LNCAP (cell line): ENCODE results near the gene CLSTN3.

Experiments
- CTCF ChIP-seq: fragments of 450-650 bp; IDR thresholded peaks from 2 replicates; pipeline ENCODE4 v1.5.1; 2017; ENCODE audit warnings: mild to moderate bottlenecking

The CLSTN3 gene

DNA sequence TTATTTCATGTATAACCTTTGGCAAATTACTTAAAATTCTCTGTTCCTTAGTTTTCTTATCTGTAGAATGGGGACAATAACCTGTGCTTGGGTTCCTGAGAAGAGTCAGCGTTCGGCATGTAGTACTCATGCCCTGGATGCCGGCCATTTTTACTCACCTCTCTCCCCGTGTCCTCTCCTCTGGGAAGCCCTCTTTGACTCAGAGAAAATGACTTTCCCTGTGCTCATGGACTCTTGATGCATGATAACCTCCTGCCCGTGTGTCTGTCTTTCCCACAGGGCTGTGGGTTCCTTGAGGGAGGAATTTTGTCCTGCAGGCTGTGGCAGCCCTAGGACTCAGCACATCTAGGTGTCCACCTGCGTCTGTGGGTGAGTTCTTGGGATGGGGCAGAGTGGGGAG is 15.3 kb upstream of the CLSTN3 start:
- no peak for TF ChIP-seq CTCF

- TF ChIP-seq CTCF = no peak
These were observed 14.0 kb upstream of the CLSTN3 start for GRCh38 chr12:7116196-7116595.

DNA sequence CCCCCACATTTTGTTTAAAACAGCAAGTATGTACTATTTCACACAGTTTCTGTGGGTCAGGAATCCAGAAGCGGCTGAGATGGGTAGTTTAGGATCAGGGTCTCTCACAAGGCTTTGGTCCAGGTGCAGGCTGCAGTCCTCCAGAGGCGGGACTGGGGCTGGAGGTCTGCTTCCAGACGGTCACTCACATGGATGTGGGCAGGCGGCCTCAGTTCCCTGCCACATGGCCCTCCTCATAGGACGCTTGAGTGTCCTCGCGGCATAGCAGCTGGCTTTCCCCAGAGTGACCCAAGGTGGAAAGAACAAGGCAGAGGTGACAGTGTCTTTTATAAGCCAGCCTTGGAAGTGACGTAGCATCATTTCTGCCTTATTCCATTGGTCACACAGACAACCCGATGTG is 13.3 kb upstream of the CLSTN3 start:
- no peak for TF ChIP-seq CTCF

DNA sequence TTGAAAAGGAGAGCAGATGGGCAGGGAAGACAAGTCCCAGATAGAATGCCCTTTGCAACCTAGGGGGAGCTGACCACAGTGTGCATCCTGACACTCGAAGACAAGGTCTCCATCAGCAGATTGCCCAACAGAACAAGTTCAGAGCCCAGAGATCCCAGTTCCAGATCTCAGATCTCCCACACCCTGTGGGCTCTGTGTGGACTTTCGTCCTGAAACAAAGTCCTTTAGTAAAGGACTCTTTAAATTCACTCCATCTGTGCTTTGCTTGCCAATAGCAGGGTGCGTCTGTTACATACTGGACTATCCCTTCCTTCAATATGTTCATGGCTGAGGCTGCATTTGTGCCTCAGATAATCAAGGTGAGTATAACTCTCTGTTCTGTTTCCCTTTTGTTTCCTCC is 12.5 kb upstream of the CLSTN3 start:
- TF ChIP-seq CTCF = no peak

DNA sequence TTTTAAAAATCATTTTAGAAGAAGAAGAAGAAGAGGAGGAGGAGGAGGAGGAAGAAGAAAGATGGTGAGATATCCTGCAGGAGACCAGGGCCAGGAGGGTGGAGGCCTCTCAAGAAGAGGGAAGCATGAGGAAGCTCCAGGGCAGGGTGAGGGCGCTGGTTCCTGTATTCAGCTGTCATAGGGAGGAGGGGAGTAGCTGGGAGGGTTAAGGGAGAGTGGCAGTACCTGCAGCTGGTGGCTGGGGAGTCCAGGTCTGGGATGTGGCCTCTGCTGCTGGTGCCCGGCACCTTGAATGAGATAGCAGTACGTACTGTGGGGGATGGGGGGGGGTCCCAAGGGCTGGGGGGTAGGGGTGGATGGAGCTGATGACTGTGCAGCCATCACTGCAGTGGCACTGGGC is 11.3 kb upstream of the CLSTN3 start:
- TF ChIP-seq CTCF = no peak

- no peak for TF ChIP-seq CTCF
These were observed 10.0 kb upstream of the CLSTN3 start for GRCh38 chr12:7120166-7120565.

DNA sequence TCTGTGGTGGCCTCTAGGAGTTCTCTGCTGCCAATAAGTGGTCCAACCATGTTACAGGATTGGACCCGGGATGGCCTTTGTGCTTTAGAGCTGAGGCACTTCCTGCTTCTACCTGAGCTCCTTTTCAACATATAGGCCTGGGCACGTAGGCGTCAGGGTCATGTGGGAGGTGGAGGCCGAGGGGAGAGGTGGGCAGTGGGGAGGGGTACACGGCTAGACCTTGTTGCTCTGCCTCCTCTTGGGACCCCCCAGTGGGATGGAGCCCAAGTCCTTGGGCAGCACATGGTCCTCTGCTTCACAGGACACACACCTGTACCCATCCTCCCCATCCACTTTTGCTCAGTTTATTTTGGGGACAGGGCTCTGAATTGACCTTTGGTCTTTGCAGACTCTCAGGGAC is 8.8 kb upstream of the CLSTN3 start:
- TF ChIP-seq CTCF = no peak
